Measurements from ENCODE around the gene ALDH16A1.

ALDH16A1 gene

GRCh38 chr19:49431330-49431749 is 21.7 kb upstream of the ALDH16A1 start:
- ATAC-seq, result no peak
- Mint-ChIP-seq H3K27ac (no peak overlapping the region), H3K36me3 (no peaks in the 10 kb centered on the region), H3K4me3 (no peak overlapping the region), H3K9me3 (no peaks in the 10 kb centered on the region), H3K27me3 (peaks cover 99% of the 10 kb centered on the region), H3K4me1 (peaks cover 63% of the 10 kb centered on the region)

GRCh38 chr19:49432141-49433073 is 20.6 kb upstream of the ALDH16A1 start:
- no peak overlapping the region for H3K4me3 Mint-ChIP-seq
- H3K4me1 Mint-ChIP-seq, result peaks cover 63% of the 10 kb centered on the region

GRCh38 chr19:49433240-49433901 is 19.7 kb upstream of the ALDH16A1 start:
- Mint-ChIP-seq H3K27me3 (peaks cover 99% of the 10 kb centered on the region), H3K9me3 (no peaks in the 10 kb centered on the region), H3K27ac (no peak overlapping the region), H3K4me1 (peaks cover 60% of the 10 kb centered on the region), H3K4me3 (peak overlapping the region; percentile 24), H3K36me3 (no peaks in the 10 kb centered on the region)
- ATAC-seq, result no peak

More at GRCh38 chr19:49432141-49433073, 20.6 kb upstream of the ALDH16A1 start:
- peak; percentile 32 for ATAC-seq
- Mint-ChIP-seq H3K27me3 (peaks cover 99% of the 10 kb centered on the region), H3K36me3 (no peaks in the 10 kb centered on the region), H3K27ac (no peak overlapping the region), H3K9me3 (no peaks in the 10 kb centered on the region)

- Mint-ChIP-seq H3K27ac (no peak overlapping the region), H3K4me3 (no peak overlapping the region), H3K9me3 (no peaks in the 10 kb centered on the region), H3K36me3 (no peaks in the 10 kb centered on the region), H3K27me3 (peaks cover 99% of the 10 kb centered on the region), H3K4me1 (peaks cover 51% of the 10 kb centered on the region)
- no peak for ATAC-seq
Observed at GRCh38 chr19:49434907-49435583, 18.0 kb upstream of the ALDH16A1 start.

GRCh38 chr19:49435670-49436069 is 17.4 kb upstream of the ALDH16A1 start:
- H3K27ac Mint-ChIP-seq, result no peak overlapping the region
- H3K9me3 Mint-ChIP-seq, result no peaks in the 10 kb centered on the region
- no peak overlapping the region for H3K4me3 Mint-ChIP-seq
- no peak for ATAC-seq
- peaks cover 48% of the 10 kb centered on the region for H3K4me1 Mint-ChIP-seq
- H3K27me3 Mint-ChIP-seq, result peaks cover 99% of the 10 kb centered on the region
- H3K36me3 Mint-ChIP-seq, result no peaks in the 10 kb centered on the region

- no peaks in the 10 kb centered on the region for H3K9me3 Mint-ChIP-seq
- peaks cover 99% of the 10 kb centered on the region for H3K27me3 Mint-ChIP-seq
- no peak overlapping the region for H3K4me3 Mint-ChIP-seq
- no peak for ATAC-seq
- no peaks in the 10 kb centered on the region for H3K36me3 Mint-ChIP-seq
- peaks cover 51% of the 10 kb centered on the region for H3K4me1 Mint-ChIP-seq
- H3K27ac Mint-ChIP-seq, result no peak overlapping the region
Observed at GRCh38 chr19:49436381-49437017, 16.5 kb upstream of the ALDH16A1 start.

GRCh38 chr19:49437231-49437630 is 15.8 kb upstream of the ALDH16A1 start:
- peaks cover 55% of the 10 kb centered on the region for H3K4me1 Mint-ChIP-seq
- H3K36me3 Mint-ChIP-seq, result no peaks in the 10 kb centered on the region
- no peak overlapping the region for H3K27ac Mint-ChIP-seq
- no peak for ATAC-seq
- H3K9me3 Mint-ChIP-seq, result peaks cover 3% of the 10 kb centered on the region
- no peak overlapping the region for H3K4me3 Mint-ChIP-seq
- H3K27me3 Mint-ChIP-seq, result peaks cover 99% of the 10 kb centered on the region

- Mint-ChIP-seq H3K4me3 (no peak overlapping the region), H3K36me3 (no peaks in the 10 kb centered on the region), H3K4me1 (peaks cover 50% of the 10 kb centered on the region), H3K9me3 (peaks cover 3% of the 10 kb centered on the region), H3K27ac (no peak overlapping the region), H3K27me3 (peaks cover 98% of the 10 kb centered on the region)
- no peak for ATAC-seq
Observed at GRCh38 chr19:49438261-49438660, 14.8 kb upstream of the ALDH16A1 start.

- peaks cover 55% of the 10 kb centered on the region for H3K4me1 Mint-ChIP-seq
- H3K4me3 Mint-ChIP-seq, result no peak overlapping the region
Observed at GRCh38 chr19:49439836-49440235, 13.2 kb upstream of the ALDH16A1 start.

GRCh38 chr19:49440439-49441209 is 12.4 kb upstream of the ALDH16A1 start:
- Mint-ChIP-seq H3K9me3 (peaks cover 3% of the 10 kb centered on the region), H3K4me1 (peaks cover 61% of the 10 kb centered on the region), H3K36me3 (no peaks in the 10 kb centered on the region), H3K27me3 (peaks cover 75% of the 10 kb centered on the region), H3K4me3 (peak overlapping the region; percentile 16), H3K27ac (no peak overlapping the region)
- ATAC-seq, result no peak

More at GRCh38 chr19:49439836-49440235, 13.2 kb upstream of the ALDH16A1 start:
- no peak for ATAC-seq
- H3K36me3 Mint-ChIP-seq, result no peaks in the 10 kb centered on the region
- H3K27me3 Mint-ChIP-seq, result peaks cover 83% of the 10 kb centered on the region
- H3K27ac Mint-ChIP-seq, result no peak overlapping the region
- H3K9me3 Mint-ChIP-seq, result peaks cover 3% of the 10 kb centered on the region

- peaks cover 54% of the 10 kb centered on the region for H3K4me1 Mint-ChIP-seq
- peak within 1 kb of the TSS; percentile 74 for H3K27ac Mint-ChIP-seq
- ATAC-seq, result no peak
- H3K9me3 Mint-ChIP-seq, result peaks cover 3% of the 10 kb centered on the region
- peak within 1 kb of the TSS; percentile 70 for H3K4me3 Mint-ChIP-seq
- no peaks in the 10 kb centered on the region for H3K36me3 Mint-ChIP-seq
- H3K27me3 Mint-ChIP-seq, result peaks cover 68% of the 10 kb centered on the region
Observed at GRCh38 chr19:49441210-49441959, 11.6 kb upstream of the ALDH16A1 start, which contains the start of gene SLC17A7. TSS of gene SLC17A7 (minus strand) at chr19:49441527. CDS start at chr19:49441379, 148 bp downstream.

- peaks cover 62% of the 10 kb centered on the region for H3K27me3 Mint-ChIP-seq
- peaks cover 3% of the 10 kb centered on the region for H3K9me3 Mint-ChIP-seq
- H3K4me3 Mint-ChIP-seq, result peak overlapping the region; percentile 70
- peak overlapping the region; percentile 74 for H3K27ac Mint-ChIP-seq
- H3K4me1 Mint-ChIP-seq, result peaks cover 48% of the 10 kb centered on the region
- H3K36me3 Mint-ChIP-seq, result peaks cover 5% of the 10 kb centered on the region
- ATAC-seq, result no peak
Observed at GRCh38 chr19:49441960-49442350, 11.1 kb upstream of the ALDH16A1 start.

GRCh38 chr19:49442354-49442753 is 10.7 kb upstream of the ALDH16A1 start:
- peak overlapping the region; percentile 70 for H3K4me3 Mint-ChIP-seq
- peaks cover 3% of the 10 kb centered on the region for H3K9me3 Mint-ChIP-seq
- H3K27ac Mint-ChIP-seq, result peak overlapping the region; percentile 74
- H3K4me1 Mint-ChIP-seq, result peaks cover 44% of the 10 kb centered on the region
- peaks cover 58% of the 10 kb centered on the region for H3K27me3 Mint-ChIP-seq
- H3K36me3 Mint-ChIP-seq, result peaks cover 9% of the 10 kb centered on the region
- no peak for ATAC-seq

Measured in stimulated activated memory B cell treated with anti-CD40 and anti-IgM and Interleukin-4, amounts not matched to agents 10 μg/mL and 1 μg/mL and 100 μg/mL, for 72 hours (primary cell).